Subcutaneous adipose tissue (tissue), 4 donors: ENCODE results near the gene COL24A1. TPM values are rescaled to one million over a fixed set of nuclear protein-coding genes. Genes with fewer than 3 reads are reported as not detected.

ENCODE experiments used
- total RNA-seq, 4 donors: library from RNA; depleted of rRNA; stranded (reverse); fragments of >200 nt; gene quantifications; one replicate each; pipeline ENCODE4 v1.1.0, GENCODE V29; 2016
- TF ChIP-seq, protein P1 (sequence below): fragments of 450-650 bp; IDR thresholded peaks from one replicate; pipeline ENCODE4 v1.5.1; 2016; ENCODE audit warnings: low read depth, mild to moderate bottlenecking, control low read depth, antibody characterized with exemption, moderate library complexity

COL24A1 gene
- total RNA-seq, 4 donors from 2014 or later = 0.16 to 2.9 (median 1.3) TPM

DNA sequence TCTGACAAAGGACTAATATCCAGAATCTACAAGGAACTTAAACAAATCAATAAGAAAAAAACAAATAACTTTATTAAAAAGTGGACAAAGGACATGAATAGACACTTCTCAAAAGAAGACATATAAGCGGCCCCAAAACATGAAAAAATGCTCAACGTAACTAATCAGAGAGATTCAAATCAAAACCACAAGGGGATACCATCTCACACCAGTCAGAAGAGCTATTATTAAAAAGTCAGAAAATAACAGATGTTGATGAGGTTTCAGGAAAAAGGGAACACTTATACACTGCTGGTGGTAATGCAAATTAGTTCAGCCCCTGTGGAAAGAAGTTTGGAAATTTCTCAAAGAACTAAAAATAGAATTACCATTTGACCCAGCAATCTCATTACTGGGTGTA is 102.2 kb downstream of the COL24A1 start:
- TF ChIP-seq, protein P1, sequence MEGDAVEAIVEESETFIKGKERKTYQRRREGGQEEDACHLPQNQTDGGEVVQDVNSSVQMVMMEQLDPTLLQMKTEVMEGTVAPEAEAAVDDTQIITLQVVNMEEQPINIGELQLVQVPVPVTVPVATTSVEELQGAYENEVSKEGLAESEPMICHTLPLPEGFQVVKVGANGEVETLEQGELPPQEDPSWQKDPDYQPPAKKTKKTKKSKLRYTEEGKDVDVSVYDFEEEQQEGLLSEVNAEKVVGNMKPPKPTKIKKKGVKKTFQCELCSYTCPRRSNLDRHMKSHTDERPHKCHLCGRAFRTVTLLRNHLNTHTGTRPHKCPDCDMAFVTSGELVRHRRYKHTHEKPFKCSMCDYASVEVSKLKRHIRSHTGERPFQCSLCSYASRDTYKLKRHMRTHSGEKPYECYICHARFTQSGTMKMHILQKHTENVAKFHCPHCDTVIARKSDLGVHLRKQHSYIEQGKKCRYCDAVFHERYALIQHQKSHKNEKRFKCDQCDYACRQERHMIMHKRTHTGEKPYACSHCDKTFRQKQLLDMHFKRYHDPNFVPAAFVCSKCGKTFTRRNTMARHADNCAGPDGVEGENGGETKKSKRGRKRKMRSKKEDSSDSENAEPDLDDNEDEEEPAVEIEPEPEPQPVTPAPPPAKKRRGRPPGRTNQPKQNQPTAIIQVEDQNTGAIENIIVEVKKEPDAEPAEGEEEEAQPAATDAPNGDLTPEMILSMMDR = no peak

DNA sequence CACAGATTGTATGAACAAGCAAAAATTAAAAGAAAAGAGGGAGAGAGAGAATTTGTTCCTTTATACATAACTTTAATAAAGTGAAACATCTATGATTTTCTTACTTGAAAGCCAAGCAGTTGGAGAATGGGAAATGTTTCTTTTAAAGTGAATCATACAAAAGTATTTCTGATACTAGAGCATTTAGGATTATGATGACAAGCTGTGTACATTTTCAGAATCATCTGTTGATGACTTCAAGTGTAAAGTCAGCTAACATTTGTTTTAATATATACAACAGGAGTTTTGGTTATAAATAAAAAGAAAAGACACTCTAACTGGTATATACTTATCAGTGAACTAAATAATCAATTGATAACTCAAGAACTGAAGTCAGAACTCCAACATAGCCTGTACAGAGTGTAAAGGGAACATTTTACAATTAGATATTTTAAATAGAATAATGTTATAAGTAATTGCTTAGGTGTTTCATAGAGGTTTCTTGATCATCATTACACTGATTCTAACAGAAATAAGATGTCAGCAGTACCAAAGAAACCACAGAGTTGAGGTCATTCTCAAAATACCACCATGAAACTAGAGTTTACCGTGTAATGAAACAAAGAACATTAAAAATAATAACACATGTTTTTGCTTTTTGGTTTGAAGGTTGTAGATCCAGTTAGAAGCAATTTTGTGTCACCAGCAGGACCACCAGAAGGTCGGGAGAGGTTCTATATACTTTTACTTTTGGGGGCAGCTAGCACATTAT is 103.4 kb downstream of the COL24A1 start:
- TF ChIP-seq, protein P1 = no peak

DNA sequence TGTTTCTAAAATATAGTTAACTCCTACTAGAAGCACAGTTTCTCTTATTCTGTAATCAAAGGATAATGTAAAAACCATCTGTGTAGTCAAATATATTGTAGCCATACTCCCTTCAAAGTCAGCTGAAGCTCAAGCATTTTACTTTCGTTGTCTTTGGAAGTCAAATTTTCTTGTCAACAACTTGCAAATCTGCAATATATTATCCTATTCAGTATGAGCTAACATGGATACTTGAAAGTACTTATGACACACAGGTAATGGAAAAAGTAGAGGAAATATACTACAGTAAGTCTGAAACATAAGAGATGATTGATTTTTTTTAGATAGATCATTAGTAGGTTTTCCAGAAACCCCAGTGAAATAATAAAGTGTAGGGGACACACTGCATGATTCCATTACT is 121.5 kb downstream of the COL24A1 start:
- TF ChIP-seq, protein P1 = no peak

DNA sequence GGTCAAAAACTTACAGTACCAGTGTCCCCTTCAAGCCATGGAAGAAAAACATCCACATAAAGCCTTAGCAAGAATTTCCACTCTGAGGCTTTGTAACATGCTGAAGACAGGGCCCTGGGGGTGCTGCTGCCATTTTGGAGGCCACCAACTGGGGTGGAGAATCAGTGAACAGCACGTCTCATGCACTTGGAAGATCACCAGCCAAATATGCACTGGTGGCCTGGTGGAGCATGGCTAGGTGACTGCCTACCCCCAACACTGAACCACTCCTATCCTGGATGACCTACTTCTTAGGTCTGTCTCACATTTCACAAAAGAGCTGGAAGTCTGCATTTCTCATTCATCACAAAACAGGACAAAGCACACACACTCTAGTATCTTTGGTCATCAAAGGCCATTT is 126.4 kb downstream of the COL24A1 start:
- TF ChIP-seq, protein P1 = no peak

DNA sequence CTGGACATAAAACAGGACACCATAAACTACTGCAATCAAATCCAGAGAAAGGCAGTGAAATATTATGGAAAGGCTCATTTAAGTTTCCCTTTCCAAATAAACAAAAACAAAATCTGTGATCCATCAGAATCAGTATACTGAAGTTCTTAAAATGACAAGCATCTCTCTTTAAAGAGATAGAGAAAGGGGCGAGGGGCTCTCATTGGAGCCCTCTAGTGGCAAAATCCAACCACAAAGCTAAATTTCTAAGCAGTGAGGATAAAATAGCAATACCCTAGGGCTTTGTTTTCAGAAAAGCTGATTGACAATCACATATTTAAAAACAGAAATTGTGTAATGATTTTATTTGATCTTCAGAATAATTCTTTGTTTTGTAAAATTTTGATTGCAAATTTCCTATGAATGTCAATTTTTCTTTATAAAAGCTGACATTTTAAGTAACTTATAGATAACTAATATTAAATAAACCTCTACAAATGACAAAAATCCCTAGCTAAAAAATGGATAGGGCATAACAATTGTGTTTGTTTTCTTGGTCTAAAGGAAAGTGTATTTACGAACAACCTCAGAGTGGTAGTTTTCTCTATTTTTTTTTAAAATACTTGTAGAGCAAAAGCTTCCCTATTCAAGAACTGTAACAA is 138.2 kb downstream of the COL24A1 start:
- TF ChIP-seq, protein P1 = no peak

DNA sequence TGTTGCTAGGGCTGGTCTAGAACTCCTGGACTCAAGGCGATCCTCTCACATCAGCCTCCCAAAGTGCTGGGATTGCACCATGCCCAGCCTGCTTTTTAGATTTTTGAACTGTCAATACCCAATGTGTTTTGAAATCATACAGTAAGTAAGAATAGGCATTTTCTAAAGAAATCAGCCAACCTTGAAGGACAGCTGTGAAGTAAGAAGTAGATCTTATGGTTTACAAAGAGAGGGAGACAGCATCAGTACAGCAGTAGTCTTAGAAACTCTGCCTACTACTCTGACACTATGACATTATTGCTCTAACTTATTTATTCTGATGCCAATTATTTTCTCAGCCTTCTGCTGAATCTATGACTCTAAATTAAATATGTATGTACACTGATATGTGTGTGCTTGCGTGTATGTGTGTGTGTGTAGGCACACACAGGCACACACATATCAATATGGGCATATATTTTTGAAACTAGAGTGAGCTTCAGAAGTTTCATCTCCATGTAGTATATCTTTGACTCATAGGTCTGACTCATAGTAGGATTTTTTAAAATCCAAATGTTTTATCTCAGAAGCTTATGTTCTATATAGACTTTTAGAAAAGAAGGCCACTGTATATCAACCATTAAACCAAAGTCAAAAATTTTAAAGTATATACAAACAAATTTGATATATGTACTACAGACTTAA is 140.4 kb downstream of the COL24A1 start:
- TF ChIP-seq, protein P1 = no peak

DNA sequence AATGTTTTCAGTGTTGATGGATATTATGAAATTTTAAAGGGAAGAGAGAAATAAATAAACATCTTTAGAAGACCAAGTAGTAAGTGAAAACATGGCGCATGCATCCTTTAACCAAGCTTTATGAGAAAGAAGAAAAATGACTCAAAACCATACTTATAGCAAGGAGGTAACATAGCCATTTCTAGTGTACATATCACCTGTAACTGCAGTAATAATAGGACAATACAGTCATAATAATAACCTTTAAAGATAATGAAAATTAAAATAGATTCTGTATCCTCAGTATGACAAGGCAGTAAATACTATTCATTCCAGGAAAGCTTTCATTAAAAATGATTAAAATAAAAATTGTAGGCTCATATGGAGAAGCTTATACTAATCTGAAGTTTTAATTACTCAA is 141.2 kb downstream of the COL24A1 start:
- TF ChIP-seq, protein P1 = no peak
